Ovary (tissue), 9 donors: ENCODE measurements around the gene ATP5F1A. TPM values are rescaled to one million over a fixed set of nuclear protein-coding genes. Genes with fewer than 3 reads are reported as not detected.

ENCODE experiments used
- DNase-seq, 5 donors: peaks; one replicate each; pipeline ENCODE4 v3.0.0-alpha.2; 2019 to 2020
- H3K27ac ChIP-seq, 2 donors: fragments of 200-600 bp; one replicate each; pipeline versions ENCODE4 v1.5.1 to v1.8.0; 2019 to 2022
- H3K27me3 ChIP-seq: fragments of 200-600 bp; one replicate; pipeline ENCODE4 v1.8.0; 2022
- H3K36me3 ChIP-seq: fragments of 200-600 bp; sonication (generic); one replicate; pipeline ENCODE4 v1.5.1; 2019
- H3K4me1 ChIP-seq: one replicate; pipeline ENCODE4 v1.8.1; 2013; ENCODE audit warnings: mild to moderate bottlenecking, moderate library complexity; ENCODE audit not compliant: insufficient read depth
- H3K4me3 ChIP-seq: fragments of 200-600 bp; sonication (generic); one replicate; pipeline ENCODE4 v1.5.1; 2017
- H3K9me3 ChIP-seq, 2 donors: fragments of 200-600 bp in 1 of 2; sonication (generic) in 1 of 2; one replicate each; pipeline versions ENCODE4 v1.5.1 to v1.8.1; 2013 to 2019; ENCODE audit warnings: mild to moderate bottlenecking in 1 of 2, moderate library complexity in 1 of 2
- CTCF ChIP-seq, 3 donors: fragments of 450-650 bp in 2 of 3; fragments of 200-600 bp in 1 of 3; IDR thresholded peaks; one replicate each; pipeline versions ENCODE4 v1.5.1 to v1.8.0; 2016 to 2022; ENCODE audit warnings: antibody characterized with exemption in 3 of 3, mild to moderate bottlenecking in 1 of 3
- EP300 ChIP-seq: sonication (generic); formaldehyde crosslinking; IDR thresholded peaks from one replicate; pipeline ENCODE4 v1.6.1; 2017; ENCODE audit warnings: antibody characterized with exemption
- POLR2A ChIP-seq: fragments of 450-650 bp; IDR thresholded peaks from one replicate; pipeline ENCODE4 v1.6.1; 2017; ENCODE audit warnings: antibody characterized with exemption, mild to moderate bottlenecking, moderate library complexity
- WGBS, 3 donors: extraction: QIAGEN DNeasy Blood & Tissue Kit in 1 of 3; methylation state at CpG; one replicate each; pipeline versions ENCODE4 v1.1.5 to v1.1.7; 2013 to 2017; 5-methylcytosine and 5-hydroxymethylcytosine counted together
- intact Hi-C, 4 donors: fragments of 100-400 bp; cut with DNase I; formaldehyde crosslinking; loops; one replicate each; pipeline versions ENCODE4 v1.11.0 to v1.15.1; 2022 to 2023
- polyA plus RNA-seq, 2 donors: library from polyadenylated mRNA; stranded (reverse); fragments of 200-250 nt in 1 of 2; fragments of 350-450 nt in 1 of 2; fragmentation: Illumina TruSeq in 1 of 2; extraction: RNeasy Lipid Tissue Mini Kit (QIAGEN cat#74804) in 1 of 2; gene quantifications; one replicate each; pipeline ENCODE4 v1.2.3, GENCODE V29; 2013 to 2014
- total RNA-seq, 7 donors: library from RNA; depleted of rRNA in 2 of 7; stranded (reverse); fragments of >200 nt in 2 of 7; fragmentation: NEBNext Ultra II Directional in 3 of 7; extraction: Animal tissue kit (Norgen Biotek cat#: 25700) in 3 of 7; gene quantifications; one replicate each; pipeline versions ENCODE4 v1.1.0 to v1.2.4, GENCODE V29; 2016 to 2023
- donor health status: DM: no; HTN: no; CAD: no; lungs with moderate emphysema.
- donor health status: DM: no; HTN: no; CAD: no.
- donor health status: Bipolar disorder and iron deficiency.
- donor health status: DM: yes; HTN: yes; CAD: no.
- donor health status: DM: no; HTN: no; CAD: no.
- donor health status: DM: yes; HTN: yes; CAD: no.

Gene ATP5F1A
- total and polyA plus RNA-seq, 9 donors: 251 to 409 (median 294) TPM

DNA sequence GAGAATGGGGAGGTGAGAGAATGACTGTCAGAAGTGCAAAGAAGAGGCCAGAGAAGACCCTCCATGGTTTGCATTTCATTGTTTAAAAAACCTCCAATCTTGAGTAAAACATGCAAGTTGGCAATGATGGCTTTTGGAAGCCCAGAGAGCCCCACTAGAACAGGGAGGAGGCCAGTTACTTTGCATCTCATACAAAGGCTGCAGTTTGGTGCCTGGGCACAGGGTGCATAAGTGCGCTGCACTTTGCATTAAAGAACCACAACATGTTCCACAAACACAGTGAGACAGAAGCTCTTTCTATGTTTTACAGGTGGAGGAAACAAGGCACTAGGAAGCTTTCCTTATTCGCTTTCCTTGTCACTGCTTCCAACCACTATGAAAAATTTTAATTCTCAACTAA, 51.4 kb downstream of the ATP5F1A start:
- TF ChIP-seq CTCF (IDR thresholded peaks at IDR 0.05): no peak
- no peak for TF ChIP-seq POLR2A
- no peak for TF ChIP-seq EP300
- DNase-seq: no peak
- no peaks in the 10 kb centered on the region for H3K27me3 ChIP-seq
- H3K9me3 ChIP-seq: no peaks in the 10 kb centered on the region
- H3K4me3 ChIP-seq: no peak overlapping the region
- H3K27ac ChIP-seq: no peak overlapping the region
- intact Hi-C loops: no loop called here
- no peaks in the 10 kb centered on the region for H3K36me3 ChIP-seq
- no peaks in the 10 kb centered on the region for H3K4me1 ChIP-seq
- WGBS, 3 donors: 96 to 100% (median 96%) methylated on average over 2 of the region's 2 CpGs

- no peaks in the 10 kb centered on the region for H3K4me1 ChIP-seq
- no peaks in the 10 kb centered on the region for H3K36me3 ChIP-seq
- H3K9me3 ChIP-seq: no peaks in the 10 kb centered on the region
- no peak overlapping the region for H3K4me3 ChIP-seq
- no peak for TF ChIP-seq CTCF (IDR thresholded peaks at IDR 0.05)
- TF ChIP-seq POLR2A: no peak
- TF ChIP-seq EP300: no peak
- no peaks in the 10 kb centered on the region for H3K27me3 ChIP-seq
- 95 to 96% (median 96%) methylated on average over 6 of the region's 6 CpGs for WGBS, 3 donors
- DNase-seq: no peak
- H3K27ac ChIP-seq: no peak overlapping the region
- intact Hi-C loops: no loop called here
Observed at GRCh38 chr18:46046126-46046525, 52.0 kb downstream of the ATP5F1A start.

GRCh38 chr18:46042571-46043123, 55.4 kb downstream of the ATP5F1A start:
- DNase-seq: no peak
- Histone ChIP-seq H3K27ac (no peak overlapping the region), H3K4me3 (no peak overlapping the region), H3K36me3 (no peaks in the 10 kb centered on the region), H3K9me3 (no peaks in the 10 kb centered on the region), H3K27me3 (no peaks in the 10 kb centered on the region), H3K4me1 (peaks cover 2% of the 10 kb centered on the region)
- intact Hi-C loops: no loop called here
- 16 to 25% (median 19%) methylated on average over 3 of the region's 3 CpGs for WGBS, 3 donors
- TF ChIP-seq POLR2A: no peak
- TF ChIP-seq EP300: no peak
- TF ChIP-seq CTCF (IDR thresholded peaks at IDR 0.05): no peak

- H3K4me3 ChIP-seq: no peak overlapping the region
- DNase-seq: no peak
- H3K9me3 ChIP-seq: no peaks in the 10 kb centered on the region
- H3K4me1 ChIP-seq: peaks cover 2% of the 10 kb centered on the region
- no peak overlapping the region for H3K27ac ChIP-seq
- no peak for TF ChIP-seq EP300
- no peak for TF ChIP-seq CTCF (IDR thresholded peaks at IDR 0.05)
- no peak for TF ChIP-seq POLR2A
- H3K27me3 ChIP-seq: no peaks in the 10 kb centered on the region
- 86 to 90% (median 87%) methylated on average over 5 of the region's 5 CpGs for WGBS, 3 donors
- H3K36me3 ChIP-seq: no peaks in the 10 kb centered on the region
- intact Hi-C loops: no loop called here
Observed at GRCh38 chr18:46040747-46041104, 57.4 kb downstream of the ATP5F1A start.
